Neural progenitor cell (in vitro differentiated cells): ENCODE measurements around the gene U2AF2.

Experiments used
- EZH2 ChIP-seq: fragments of 200-600 bp; sonication (generic); IDR thresholded peaks from 2 replicates; pipeline ENCODE4 v1.6.1; 2017; ENCODE audit warnings: antibody characterized with exemption, mild to moderate bottlenecking, moderate library complexity
- EZH2phosphoT487 ChIP-seq: fragments of 200-600 bp; sonication (generic); IDR thresholded peaks from 2 replicates; pipeline ENCODE4 v1.6.1; 2017; ENCODE audit warnings: antibody characterized with exemption
- TF ChIP-seq, protein P1 (sequence below): fragments of 200-600 bp; sonication (generic); IDR thresholded peaks from 2 replicates; pipeline ENCODE4 v1.5.1; 2017; ENCODE audit warnings: antibody characterized with exemption, mild to moderate bottlenecking

DNA sequence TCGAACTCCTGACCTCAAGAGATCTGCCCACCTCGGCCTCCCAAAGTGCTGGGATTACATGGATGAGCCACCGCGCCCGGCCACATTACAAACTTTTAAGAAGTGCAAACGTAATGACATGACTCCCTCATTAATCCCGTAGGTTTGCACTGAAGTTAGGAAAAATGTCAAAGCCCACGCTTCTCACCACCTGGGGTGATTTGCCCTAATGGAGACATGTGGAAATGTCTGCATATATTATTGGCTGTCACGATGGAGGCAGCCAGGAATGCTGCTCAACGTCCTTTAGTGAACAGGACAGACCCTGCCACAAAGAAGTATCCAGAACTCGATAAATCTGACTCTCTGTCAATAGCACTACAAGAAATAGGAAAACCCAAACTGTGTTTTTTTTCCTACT is 62.4 kb downstream of the U2AF2 start:
- TF ChIP-seq EZH2 (no peak), EZH2phosphoT487 (no peak)
- TF ChIP-seq, protein P1, sequence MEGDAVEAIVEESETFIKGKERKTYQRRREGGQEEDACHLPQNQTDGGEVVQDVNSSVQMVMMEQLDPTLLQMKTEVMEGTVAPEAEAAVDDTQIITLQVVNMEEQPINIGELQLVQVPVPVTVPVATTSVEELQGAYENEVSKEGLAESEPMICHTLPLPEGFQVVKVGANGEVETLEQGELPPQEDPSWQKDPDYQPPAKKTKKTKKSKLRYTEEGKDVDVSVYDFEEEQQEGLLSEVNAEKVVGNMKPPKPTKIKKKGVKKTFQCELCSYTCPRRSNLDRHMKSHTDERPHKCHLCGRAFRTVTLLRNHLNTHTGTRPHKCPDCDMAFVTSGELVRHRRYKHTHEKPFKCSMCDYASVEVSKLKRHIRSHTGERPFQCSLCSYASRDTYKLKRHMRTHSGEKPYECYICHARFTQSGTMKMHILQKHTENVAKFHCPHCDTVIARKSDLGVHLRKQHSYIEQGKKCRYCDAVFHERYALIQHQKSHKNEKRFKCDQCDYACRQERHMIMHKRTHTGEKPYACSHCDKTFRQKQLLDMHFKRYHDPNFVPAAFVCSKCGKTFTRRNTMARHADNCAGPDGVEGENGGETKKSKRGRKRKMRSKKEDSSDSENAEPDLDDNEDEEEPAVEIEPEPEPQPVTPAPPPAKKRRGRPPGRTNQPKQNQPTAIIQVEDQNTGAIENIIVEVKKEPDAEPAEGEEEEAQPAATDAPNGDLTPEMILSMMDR, result no peak
